BJ (cell line): ENCODE results near the gene TMEM174. TPM values are rescaled to one million over a fixed set of nuclear protein-coding genes. Genes with fewer than 3 reads are reported as not detected.

Source experiments
- CTCF ChIA-PET: fragments of 350-600 bp; formaldehyde crosslinking; extraction: SDS; loops from one replicate; lab custom pipeline; 2021; ENCODE audit warnings: antibody characterized with exemption, inconsistent platforms; lab: Yijun Ruan, JAX
- POLR2A ChIA-PET: fragments of 300-600 bp; sonication (Branson Sonifier 250); formaldehyde crosslinking; extraction: SDS; loops from one replicate; lab custom pipeline; 2021; ENCODE audit warnings: antibody characterized with exemption; lab: Charles Lee
- DNase-seq: peaks from one replicate; pipeline ENCODE4 v3.0.0-alpha.2; 2011; ENCODE audit warnings: low read depth
- H3K27me3 ChIP-seq: 2 replicates; pipeline ENCODE4 v1.6.0; 2011; ENCODE audit warnings: low read length; ENCODE audit not compliant: control insufficient read depth, insufficient read depth
- H3K36me3 ChIP-seq: 2 replicates; pipeline ENCODE4 v1.5.1; 2011; ENCODE audit warnings: low read length; ENCODE audit not compliant: control insufficient read depth, insufficient read depth
- H3K4me3 ChIP-seq: 2 replicates; pipeline ENCODE4 v1.5.1; 2011; ENCODE audit warnings: low read depth, mild to moderate bottlenecking, control low read depth, low read length
- CTCF ChIP-seq: IDR thresholded peaks from 2 replicates; pipeline ENCODE4 v1.5.1; 2011; ENCODE audit warnings: low read depth, mild to moderate bottlenecking, control low read depth, inconsistent platforms, low read length, moderate library complexity; ENCODE audit not compliant: insufficient read depth
- polyA plus RNA-seq: library from polyadenylated mRNA; depleted of rRNA; stranded (reverse); fragments of >200 nt; gene quantifications from 2 replicates; pipeline ENCODE4 v1.2.3, GENCODE V29; 2011

The TMEM174 gene
- polyA plus RNA-seq, 1 experiment, result not detected

DNA sequence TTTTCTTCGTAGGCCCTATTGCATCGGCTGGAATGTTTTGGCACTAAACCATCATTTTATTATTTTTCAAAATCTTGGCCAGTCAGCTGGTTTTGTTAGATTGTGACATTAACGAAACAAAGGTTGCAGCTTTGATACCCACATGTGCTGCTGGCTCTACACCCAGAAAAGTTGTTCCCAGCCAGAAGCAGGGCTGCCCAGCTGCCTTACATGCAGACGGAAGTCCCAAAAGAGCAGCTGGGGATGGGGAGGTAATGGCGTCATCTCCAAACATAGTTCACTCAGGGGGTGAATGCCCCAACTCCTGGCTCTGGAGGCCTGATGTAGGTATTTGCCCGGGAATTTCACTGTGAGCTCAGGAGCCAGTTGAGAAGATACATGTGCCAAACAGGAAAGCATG, 29.3 kb upstream of the TMEM174 start:
- H3K27me3 ChIP-seq, result peaks cover 4% of the 10 kb centered on the region; the same call in 1 of the 2 replicates
- H3K36me3 ChIP-seq, result no peaks in the 10 kb centered on the region
- ChIA-PET POLR2A (no interaction called here), CTCF (interaction anchor here (1.2 to 1.3 kb wide), 2 partner anchors 9 to 23 kb away, joined by 3 read pairs; no protein-coding TSS in a partner anchor)
- no peak for TF ChIP-seq CTCF
- DNase-seq, result no peak
- H3K4me3 ChIP-seq, result no peak overlapping the region

GRCh38 chr5:73149540-73149939, 23.5 kb upstream of the TMEM174 start:
- ChIA-PET POLR2A (no interaction called here), CTCF (interaction anchor here (1.0 kb wide), 1 partner anchor 13 kb away, joined by 5 read pairs; no protein-coding TSS in a partner anchor)
- Histone ChIP-seq H3K4me3 (no peak overlapping the region), H3K36me3 (no peaks in the 10 kb centered on the region), H3K27me3 (peaks cover 3% of the 10 kb centered on the region; the same call in 1 of the 2 replicates)
- no peak for DNase-seq
- no peak for TF ChIP-seq CTCF

DNA sequence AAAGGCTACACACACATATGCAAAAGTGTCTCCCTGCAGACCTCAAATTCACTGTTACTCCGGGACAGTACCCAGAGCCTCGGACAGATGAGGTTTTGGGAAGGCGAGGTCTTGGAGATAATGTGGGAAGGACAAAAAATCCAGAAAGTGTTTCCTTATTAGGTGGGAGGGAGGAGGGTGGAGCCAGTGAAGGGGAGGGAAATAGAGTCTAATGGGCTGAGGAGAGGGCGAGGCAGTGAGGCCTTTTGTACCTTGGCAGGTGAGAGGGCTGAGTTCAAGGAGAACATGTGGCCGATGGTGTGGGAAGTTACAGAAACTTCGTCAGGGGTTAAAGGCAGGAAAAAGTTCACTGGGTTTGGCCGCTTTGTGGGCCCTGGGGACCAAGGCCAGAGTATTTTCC, 22.1 kb upstream of the TMEM174 start:
- CTCF ChIA-PET, result interaction anchor here (1.4 kb wide), 1 partner anchor 15 kb away, joined by 5 read pairs; no protein-coding TSS in a partner anchor
- no peak overlapping the region for H3K4me3 ChIP-seq
- no peaks in the 10 kb centered on the region for H3K36me3 ChIP-seq
- POLR2A ChIA-PET, result no interaction called here
- H3K27me3 ChIP-seq, result peaks cover 3% of the 10 kb centered on the region; the same call in 1 of the 2 replicates
- DNase-seq, result no peak
- no peak for TF ChIP-seq CTCF

- Histone ChIP-seq H3K27me3 (no peaks in the 10 kb centered on the region), H3K4me3 (no peak overlapping the region), H3K36me3 (no peaks in the 10 kb centered on the region)
- ChIA-PET POLR2A (no interaction called here), CTCF (interaction anchor here (0.7 to 1.4 kb wide), 3 partner anchors 16 to 20 kb away, joined by 3 to 5 read pairs (median 3); no protein-coding TSS in a partner anchor)
- no peak for TF ChIP-seq CTCF
- DNase-seq, result no peak
Observed at GRCh38 chr5:73151766-73152410, 21.1 kb upstream of the TMEM174 start.

DNA sequence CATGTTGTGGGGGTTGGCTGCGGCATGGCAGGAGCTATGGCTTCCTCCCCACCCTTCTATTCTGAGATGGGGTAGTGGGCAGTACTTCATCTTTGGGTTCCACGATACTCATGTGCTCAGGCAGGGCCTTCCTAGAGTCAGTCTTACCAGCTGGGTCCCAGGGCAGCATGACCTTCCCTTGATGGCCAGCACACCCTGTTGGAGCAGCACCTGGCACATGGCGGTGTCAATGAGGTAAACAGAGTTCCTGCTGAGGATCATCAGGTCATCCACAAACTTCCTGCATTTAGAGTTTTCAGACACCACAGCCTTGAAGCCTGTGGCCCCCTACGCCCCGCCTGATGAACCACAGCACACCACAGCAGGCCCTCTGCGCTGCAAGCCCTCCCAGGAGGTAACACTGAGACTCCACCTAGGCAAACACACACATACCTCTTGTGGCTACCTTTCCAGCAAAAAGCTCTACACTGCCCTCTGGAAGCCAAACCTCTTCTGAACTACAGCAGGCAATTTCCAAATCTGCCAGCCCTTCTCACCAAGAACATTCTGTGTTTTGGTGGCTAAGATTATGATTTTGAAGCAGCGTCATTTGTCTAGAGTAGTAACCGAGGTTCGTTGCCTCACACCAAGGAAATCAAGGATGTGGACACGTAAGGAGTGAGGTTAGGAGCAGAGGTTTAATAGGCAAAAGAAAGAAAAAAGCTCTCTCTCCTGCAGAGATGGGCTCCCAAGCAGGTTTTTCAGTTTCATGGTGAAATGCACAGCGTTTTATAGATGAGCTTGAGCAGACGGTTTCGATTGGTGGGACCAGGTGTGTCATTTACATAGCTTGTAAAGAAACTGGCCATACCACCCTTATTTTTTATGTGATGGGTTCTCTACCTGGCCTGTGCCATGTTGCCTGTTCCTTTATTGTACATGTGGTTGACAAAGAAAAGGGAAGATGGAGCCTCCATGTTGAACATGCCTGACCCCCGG, 20.3 kb upstream of the TMEM174 start:
- DNase-seq, result no peak
- TF ChIP-seq CTCF, result no peak
- H3K27me3 ChIP-seq, result no peaks in the 10 kb centered on the region
- no peaks in the 10 kb centered on the region for H3K36me3 ChIP-seq
- POLR2A ChIA-PET, result no interaction called here
- no peak overlapping the region for H3K4me3 ChIP-seq
- CTCF ChIA-PET, result interaction anchor here (1.1 to 1.4 kb wide), 4 partner anchors 17 to 298 kb away, joined by 3 to 5 read pairs (median 4); no protein-coding TSS in a partner anchor
